DND-41 (cell line): ENCODE measurements around the gene IKZF2.

Experiments
- EZH2 ChIP-seq: IDR thresholded peaks from 3 replicates; pipeline ENCODE4 v1.6.1; 2012; ENCODE audit warnings: borderline replicate concordance, low read depth, mild to moderate bottlenecking, moderate library complexity, low read length, inconsistent platforms; ENCODE audit not compliant: severe bottlenecking
- TF ChIP-seq, protein P1 (sequence below): IDR thresholded peaks from 2 replicates; pipeline ENCODE4 v1.5.1; 2012; ENCODE audit warnings: borderline replicate concordance, low read length, moderate library complexity, mild to moderate bottlenecking; ENCODE audit not compliant: poor library complexity, severe bottlenecking; ENCODE audit errors: extremely low read depth

DNA sequence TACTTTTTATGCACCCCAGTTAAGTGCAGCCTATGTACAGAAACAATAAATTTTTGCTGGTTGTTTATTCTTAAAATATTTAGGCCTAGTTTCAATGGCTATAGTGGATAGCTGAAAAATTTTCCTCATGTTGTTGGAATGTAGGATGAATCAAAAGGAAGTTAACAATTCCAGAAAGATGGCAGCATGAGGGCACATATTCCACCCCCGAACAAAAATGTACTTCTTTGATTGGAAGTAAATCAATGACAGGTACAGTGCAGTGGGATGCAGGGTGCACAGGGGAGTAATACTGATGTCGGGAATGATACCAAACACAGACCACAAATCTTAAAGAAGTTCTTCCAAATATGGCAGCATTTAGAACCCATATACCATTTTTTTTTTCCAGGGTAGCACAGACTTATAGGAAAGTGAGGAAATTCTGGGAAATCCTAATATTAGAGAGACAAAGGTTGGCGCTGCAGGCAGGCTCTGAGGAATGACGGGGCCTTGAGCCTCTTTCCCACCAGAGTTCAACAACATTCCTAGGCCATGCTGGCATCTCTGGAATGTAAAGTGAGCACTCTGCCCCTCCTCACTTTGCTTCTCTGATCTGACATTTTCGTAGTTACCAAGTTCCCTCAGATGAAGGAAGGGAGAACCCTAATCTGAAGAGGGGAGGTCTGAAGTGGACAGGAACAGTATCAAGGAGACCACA is 36.6 kb upstream of the IKZF2 start:
- TF ChIP-seq, protein P1, sequence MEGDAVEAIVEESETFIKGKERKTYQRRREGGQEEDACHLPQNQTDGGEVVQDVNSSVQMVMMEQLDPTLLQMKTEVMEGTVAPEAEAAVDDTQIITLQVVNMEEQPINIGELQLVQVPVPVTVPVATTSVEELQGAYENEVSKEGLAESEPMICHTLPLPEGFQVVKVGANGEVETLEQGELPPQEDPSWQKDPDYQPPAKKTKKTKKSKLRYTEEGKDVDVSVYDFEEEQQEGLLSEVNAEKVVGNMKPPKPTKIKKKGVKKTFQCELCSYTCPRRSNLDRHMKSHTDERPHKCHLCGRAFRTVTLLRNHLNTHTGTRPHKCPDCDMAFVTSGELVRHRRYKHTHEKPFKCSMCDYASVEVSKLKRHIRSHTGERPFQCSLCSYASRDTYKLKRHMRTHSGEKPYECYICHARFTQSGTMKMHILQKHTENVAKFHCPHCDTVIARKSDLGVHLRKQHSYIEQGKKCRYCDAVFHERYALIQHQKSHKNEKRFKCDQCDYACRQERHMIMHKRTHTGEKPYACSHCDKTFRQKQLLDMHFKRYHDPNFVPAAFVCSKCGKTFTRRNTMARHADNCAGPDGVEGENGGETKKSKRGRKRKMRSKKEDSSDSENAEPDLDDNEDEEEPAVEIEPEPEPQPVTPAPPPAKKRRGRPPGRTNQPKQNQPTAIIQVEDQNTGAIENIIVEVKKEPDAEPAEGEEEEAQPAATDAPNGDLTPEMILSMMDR, result no peak
- TF ChIP-seq EZH2, result no peak
